HepG2 (cell line): ENCODE measurements around the gene BICDL2. TPM values are rescaled to one million over a fixed set of nuclear protein-coding genes. Genes with fewer than 3 reads are reported as not detected.

Experiments used
- ATAD3A ChIP-seq: sonication (generic); formaldehyde crosslinking; IDR thresholded peaks from 2 replicates; pipeline ENCODE4 v1.4.0; 2020; ENCODE audit warnings: missing genetic modification reagents
- ELF3 ChIP-seq: IDR thresholded peaks from 2 replicates; pipeline ENCODE4 v1.6.1; 2016; ENCODE audit warnings: missing genetic modification reagents, missing compliant biosample characterization
- ERF ChIP-seq: IDR thresholded peaks from 2 replicates; pipeline ENCODE4 v1.6.1; 2018; ENCODE audit warnings: missing biosample characterization, missing genetic modification reagents
- HMG20A ChIP-seq: IDR thresholded peaks from 2 replicates; pipeline ENCODE4 v1.6.1; 2016; ENCODE audit warnings: borderline replicate concordance
- HOXD1 ChIP-seq: sonication (generic); formaldehyde crosslinking; IDR thresholded peaks from 2 replicates; pipeline ENCODE4 v1.5.0; 2020; ENCODE audit warnings: missing genetic modification reagents
- NKX3-1 ChIP-seq: sonication (generic); formaldehyde crosslinking; IDR thresholded peaks from 2 replicates; pipeline ENCODE4 v1.5.0; 2020; ENCODE audit warnings: missing genetic modification reagents
- SOX13 ChIP-seq, 3 experiments: fragments of 450-650 bp in 1 of 3; sonication (generic) in 1 of 3; formaldehyde crosslinking in 1 of 3; IDR thresholded peaks in 2 of 3; conservative IDR thresholded peaks in 1 of 3; 2 replicates each; pipeline versions ENCODE4 v1.5.0 to v1.6.1; 2016 to 2020; ENCODE audit warnings: antibody characterized with exemption in 1 of 3, mild to moderate bottlenecking in 1 of 3, missing compliant biosample characterization in 1 of 3, missing genetic modification reagents in 1 of 3, moderate library complexity in 1 of 3
- SRSF1 ChIP-seq: fragments of 200-400 bp; formaldehyde crosslinking; optimal IDR thresholded peaks from 2 replicates; pipeline ENCODE3; 2017; ENCODE audit warnings: mild to moderate bottlenecking, low read depth, low read length, moderate library complexity
- TCF12 ChIP-seq, 2 experiments: fragments of 450-650 bp in 1 of 2; sonication (generic) in 1 of 2; formaldehyde crosslinking in 1 of 2; IDR thresholded peaks; 2 replicates each; pipeline versions ENCODE4 v1.6.1 to v1.8.0; 2017 to 2022; ENCODE audit warnings: antibody characterized with exemption in 1 of 2, mild to moderate bottlenecking in 1 of 2, missing genetic modification reagents in 1 of 2, moderate library complexity in 1 of 2
- YY1 ChIP-seq: IDR thresholded peaks from 2 replicates; pipeline ENCODE4 v1.6.1; 2011; ENCODE audit warnings: low read length, low read depth, moderate library complexity, mild to moderate bottlenecking; ENCODE audit not compliant: insufficient read depth, insufficient replicate concordance
- ZBTB20 ChIP-seq: sonication (generic); formaldehyde crosslinking; IDR thresholded peaks from 2 replicates; pipeline ENCODE4 v1.8.1; 2023; ENCODE audit warnings: missing genetic modification reagents, low read depth, mild to moderate bottlenecking, borderline replicate concordance
- ZNF749 ChIP-seq: sonication (generic); formaldehyde crosslinking; IDR thresholded peaks from 2 replicates; pipeline ENCODE4 v1.8.0; 2022; ENCODE audit warnings: mild to moderate bottlenecking, missing genetic modification reagents, moderate library complexity, borderline replicate concordance
- polyA plus RNA-seq, 8 experiments: library from polyadenylated mRNA; depleted of rRNA in 3 of 8; stranded (reverse) in 7 of 8; unstranded in 1 of 8; fragments of >200 nt; fragmentation: Illumina TruSeq in 4 of 8; extraction: Trizol in 4 of 8; gene quantifications; 2 replicates each; pipeline versions ENCODE4 v1.2.1 to v1.2.3, GENCODE V29; 2011 to 2016; ENCODE audit warnings: low read depth in 4 of 8, missing spikeins in 1 of 8, mixed read lengths in 1 of 8; ENCODE audit not compliant: insufficient read depth in 1 of 8
- total RNA-seq, 5 experiments: library from RNA; depleted of rRNA; stranded (reverse); fragments of >200 nt; fragmentation: Illumina TruSeq; extraction: Trizol; gene quantifications; 2 replicates each; pipeline ENCODE4 v1.2.3, GENCODE V29; 2016; ENCODE audit warnings: low read depth in 1 of 5
- TF ChIP-seq, protein P1 (sequence below): conservative IDR thresholded peaks from 2 replicates; pipeline ENCODE4 v1.6.1; 2018; ENCODE audit warnings: missing genetic modification reagents
- TF ChIP-seq, protein P2 (sequence below): sonication (generic); formaldehyde crosslinking; IDR thresholded peaks from 2 replicates; pipeline ENCODE4 v1.9.0; 2021; ENCODE audit warnings: missing genetic modification reagents, mild to moderate bottlenecking, borderline replicate concordance
- TF ChIP-seq, protein P3 (sequence below): fragments of 450-650 bp; IDR thresholded peaks from 2 replicates; pipeline ENCODE4 v1.6.1; 2017
- TF ChIP-seq, protein P4 (sequence below), 2 experiments: sonication (generic) in 1 of 2; formaldehyde crosslinking in 1 of 2; IDR thresholded peaks; 2 replicates each; pipeline versions ENCODE4 v1.5.1 to v1.6.1; 2011 to 2020; ENCODE audit warnings: borderline replicate concordance in 1 of 2, low read depth in 1 of 2, low read length in 1 of 2, mild to moderate bottlenecking in 1 of 2, missing genetic modification reagents in 1 of 2, moderate library complexity in 1 of 2
- TF ChIP-seq, protein P5 (sequence below): sonication (generic); formaldehyde crosslinking; IDR thresholded peaks from 2 replicates; pipeline ENCODE4 v1.4.0; 2020; ENCODE audit warnings: missing genetic modification reagents
- TF ChIP-seq, protein P6 (sequence below): sonication (generic); formaldehyde crosslinking; IDR thresholded peaks from 2 replicates; pipeline ENCODE4 v1.8.0; 2022; ENCODE audit warnings: missing genetic modification reagents, low read depth, mild to moderate bottlenecking, borderline replicate concordance

The BICDL2 gene
- total and polyA plus RNA-seq, 2 of the 13 experiments (the other 11 are each of a cell fraction or from before 2014, with no cell fraction given), result 0.12 TPM; not detected in 1

DNA sequence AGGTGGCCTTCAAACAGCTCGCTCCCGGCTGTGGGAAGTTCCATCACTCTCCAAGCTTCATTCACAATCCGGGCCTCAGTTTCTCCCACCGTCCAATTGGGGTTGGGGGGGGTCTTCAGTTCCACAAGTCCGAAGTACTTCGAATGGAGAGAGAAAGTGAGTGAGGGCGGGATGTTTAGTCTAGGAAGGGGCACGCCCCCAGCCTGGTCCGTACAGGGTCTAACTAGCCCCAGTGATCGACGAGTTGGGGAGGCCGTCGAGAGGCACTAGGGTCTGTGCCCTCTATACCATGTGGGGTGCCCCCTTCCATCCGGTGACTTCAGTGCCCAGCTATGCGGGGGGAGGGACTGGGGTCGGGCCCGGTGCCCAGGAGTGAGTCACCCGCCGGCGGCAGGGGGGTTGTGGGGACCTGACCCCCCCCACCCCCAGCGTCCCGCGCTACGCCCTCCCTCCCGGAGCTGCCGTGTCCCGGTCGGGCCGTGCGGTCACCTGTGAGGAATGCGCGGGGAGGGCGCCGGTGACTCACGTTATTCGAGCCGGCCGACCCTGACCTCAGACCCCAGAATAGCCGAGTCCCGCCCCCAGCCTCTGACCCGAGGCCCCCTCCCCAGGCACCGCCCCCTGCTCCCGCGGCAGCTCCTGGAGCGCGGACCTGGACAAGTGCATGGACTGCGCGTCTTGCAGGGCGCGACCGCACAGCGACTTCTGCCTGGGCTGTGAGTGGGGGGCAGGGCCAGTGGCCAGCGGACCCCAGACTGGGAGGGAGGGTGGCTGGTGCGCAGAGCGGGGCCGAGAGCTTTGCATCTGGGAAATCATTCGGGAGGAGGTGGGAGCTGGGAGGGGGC is 15.9 kb downstream of the BICDL2 start (continued):
- TF ChIP-seq TCF12 (IDR thresholded peaks at IDR 0.05), result no peak
- TF ChIP-seq TCF12 (CRISPR knock-in tag; IDR thresholded peaks at IDR 0.05), result no peak; the same call in 1 of the 2 replicates
- TF ChIP-seq, protein P1, sequence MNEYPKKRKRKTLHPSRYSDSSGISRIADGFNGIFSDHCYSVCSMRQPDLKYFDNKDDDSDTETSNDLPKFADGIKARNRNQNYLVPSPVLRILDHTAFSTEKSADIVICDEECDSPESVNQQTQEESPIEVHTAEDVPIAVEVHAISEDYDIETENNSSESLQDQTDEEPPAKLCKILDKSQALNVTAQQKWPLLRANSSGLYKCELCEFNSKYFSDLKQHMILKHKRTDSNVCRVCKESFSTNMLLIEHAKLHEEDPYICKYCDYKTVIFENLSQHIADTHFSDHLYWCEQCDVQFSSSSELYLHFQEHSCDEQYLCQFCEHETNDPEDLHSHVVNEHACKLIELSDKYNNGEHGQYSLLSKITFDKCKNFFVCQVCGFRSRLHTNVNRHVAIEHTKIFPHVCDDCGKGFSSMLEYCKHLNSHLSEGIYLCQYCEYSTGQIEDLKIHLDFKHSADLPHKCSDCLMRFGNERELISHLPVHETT, result peak; percentile 97; the same call in 1 of the 2 replicates
- no peak for TF ChIP-seq ELF3 (CRISPR knock-in tag)
- peak; percentile 10 for TF ChIP-seq SRSF1
- TF ChIP-seq HOXD1 (CRISPR knock-in tag), result peak; percentile 72
- TF ChIP-seq NKX3-1 (CRISPR knock-in tag), result peak; percentile 60
- TF ChIP-seq, protein P2, sequence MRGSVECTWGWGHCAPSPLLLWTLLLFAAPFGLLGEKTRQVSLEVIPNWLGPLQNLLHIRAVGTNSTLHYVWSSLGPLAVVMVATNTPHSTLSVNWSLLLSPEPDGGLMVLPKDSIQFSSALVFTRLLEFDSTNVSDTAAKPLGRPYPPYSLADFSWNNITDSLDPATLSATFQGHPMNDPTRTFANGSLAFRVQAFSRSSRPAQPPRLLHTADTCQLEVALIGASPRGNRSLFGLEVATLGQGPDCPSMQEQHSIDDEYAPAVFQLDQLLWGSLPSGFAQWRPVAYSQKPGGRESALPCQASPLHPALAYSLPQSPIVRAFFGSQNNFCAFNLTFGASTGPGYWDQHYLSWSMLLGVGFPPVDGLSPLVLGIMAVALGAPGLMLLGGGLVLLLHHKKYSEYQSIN (CRISPR knock-in tag), result no peak
- peak; percentile 61; the same call in 1 of the 2 replicates for TF ChIP-seq ZBTB20 (CRISPR knock-in tag)
- TF ChIP-seq, protein P3, sequence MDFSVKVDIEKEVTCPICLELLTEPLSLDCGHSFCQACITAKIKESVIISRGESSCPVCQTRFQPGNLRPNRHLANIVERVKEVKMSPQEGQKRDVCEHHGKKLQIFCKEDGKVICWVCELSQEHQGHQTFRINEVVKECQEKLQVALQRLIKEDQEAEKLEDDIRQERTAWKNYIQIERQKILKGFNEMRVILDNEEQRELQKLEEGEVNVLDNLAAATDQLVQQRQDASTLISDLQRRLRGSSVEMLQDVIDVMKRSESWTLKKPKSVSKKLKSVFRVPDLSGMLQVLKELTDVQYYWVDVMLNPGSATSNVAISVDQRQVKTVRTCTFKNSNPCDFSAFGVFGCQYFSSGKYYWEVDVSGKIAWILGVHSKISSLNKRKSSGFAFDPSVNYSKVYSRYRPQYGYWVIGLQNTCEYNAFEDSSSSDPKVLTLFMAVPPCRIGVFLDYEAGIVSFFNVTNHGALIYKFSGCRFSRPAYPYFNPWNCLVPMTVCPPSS, result no peak
- peak; percentile 36; the same call in 1 of the 2 replicates for TF ChIP-seq ZNF749 (CRISPR knock-in tag)
- TF ChIP-seq, protein P4, sequence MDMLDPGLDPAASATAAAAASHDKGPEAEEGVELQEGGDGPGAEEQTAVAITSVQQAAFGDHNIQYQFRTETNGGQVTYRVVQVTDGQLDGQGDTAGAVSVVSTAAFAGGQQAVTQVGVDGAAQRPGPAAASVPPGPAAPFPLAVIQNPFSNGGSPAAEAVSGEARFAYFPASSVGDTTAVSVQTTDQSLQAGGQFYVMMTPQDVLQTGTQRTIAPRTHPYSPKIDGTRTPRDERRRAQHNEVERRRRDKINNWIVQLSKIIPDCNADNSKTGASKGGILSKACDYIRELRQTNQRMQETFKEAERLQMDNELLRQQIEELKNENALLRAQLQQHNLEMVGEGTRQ (IDR thresholded peaks at IDR 0.05; ENCODE audit: low read depth, low read length), result no peak
- TF ChIP-seq, protein P4 (CRISPR knock-in tag; IDR thresholded peaks at IDR 0.05; ENCODE audit: borderline replicate concordance), result no peak
- no peak for TF ChIP-seq SOX13 (IDR thresholded peaks at IDR 0.05)
- TF ChIP-seq SOX13 (CRISPR knock-in tag; conservative IDR thresholded peaks at IDR 0.05 in 1 of 2, IDR thresholded peaks at IDR 0.05 in 1 of 2), result peak in 1 of 2 experiments; percentile 55; a peak in 1 of 4 replicates
- no peak for TF ChIP-seq ATAD3A (CRISPR knock-in tag)
- TF ChIP-seq, protein P5, sequence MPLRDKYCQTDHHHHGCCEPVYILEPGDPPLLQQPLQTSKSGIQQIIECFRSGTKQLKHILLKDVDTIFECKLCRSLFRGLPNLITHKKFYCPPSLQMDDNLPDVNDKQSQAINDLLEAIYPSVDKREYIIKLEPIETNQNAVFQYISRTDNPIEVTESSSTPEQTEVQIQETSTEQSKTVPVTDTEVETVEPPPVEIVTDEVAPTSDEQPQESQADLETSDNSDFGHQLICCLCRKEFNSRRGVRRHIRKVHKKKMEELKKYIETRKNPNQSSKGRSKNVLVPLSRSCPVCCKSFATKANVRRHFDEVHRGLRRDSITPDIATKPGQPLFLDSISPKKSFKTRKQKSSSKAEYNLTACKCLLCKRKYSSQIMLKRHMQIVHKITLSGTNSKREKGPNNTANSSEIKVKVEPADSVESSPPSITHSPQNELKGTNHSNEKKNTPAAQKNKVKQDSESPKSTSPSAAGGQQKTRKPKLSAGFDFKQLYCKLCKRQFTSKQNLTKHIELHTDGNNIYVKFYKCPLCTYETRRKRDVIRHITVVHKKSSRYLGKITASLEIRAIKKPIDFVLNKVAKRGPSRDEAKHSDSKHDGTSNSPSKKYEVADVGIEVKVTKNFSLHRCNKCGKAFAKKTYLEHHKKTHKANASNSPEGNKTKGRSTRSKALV, result no peak; the same call in 1 of the 2 replicates
- TF ChIP-seq YY1, result no peak
- TF ChIP-seq, protein P6, sequence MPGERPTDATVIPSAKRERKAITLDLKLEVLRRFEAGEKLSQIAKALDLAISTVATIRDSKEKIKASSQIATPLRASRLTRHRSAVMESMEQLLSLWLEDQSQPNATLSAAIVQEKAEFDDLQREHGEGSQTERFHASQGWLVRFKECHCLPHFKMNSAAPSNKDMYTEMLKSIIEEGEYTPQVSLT (CRISPR knock-in tag), result no peak
- TF ChIP-seq ERF (CRISPR knock-in tag), result peak; percentile 70; the same call in 1 of the 2 replicates
- peak; percentile 52; the same call in 1 of the 2 replicates for TF ChIP-seq HMG20A (CRISPR knock-in tag)
